Measurements from ENCODE around the gene TLK2.
"Not testable (repeated sequence)": the region's sequence is repeated elsewhere in the genome, so short reads cannot be mapped to it uniquely, and the experiment has no call there.

TLK2 gene

DNA sequence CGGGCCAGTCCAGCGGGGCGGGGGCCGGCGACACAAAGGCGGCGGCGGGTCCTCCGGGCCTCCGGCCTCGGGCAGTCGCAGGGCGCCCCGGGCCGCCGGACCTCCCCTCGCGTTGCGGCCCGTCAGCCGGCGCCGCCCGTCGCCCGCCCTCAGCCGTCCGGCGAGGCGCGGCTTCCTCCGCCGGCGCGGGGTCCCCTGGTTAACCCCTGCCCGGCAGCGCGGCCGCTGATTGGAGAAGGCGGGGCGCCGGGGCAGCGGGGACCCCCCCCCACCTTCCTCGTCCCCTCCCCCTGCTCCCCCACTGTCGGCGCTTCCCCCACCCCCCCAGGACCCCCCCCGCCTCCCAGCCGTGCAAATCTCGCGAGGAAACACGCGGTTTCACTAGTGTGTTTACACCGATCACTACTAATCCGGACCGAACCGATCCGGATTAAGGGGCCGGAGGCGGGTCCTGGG is at the start of gene TLK2:
Gene TLK2, plus strand, starts transcription at position 402 of the 456 bp plus-strand sequence. CDS start 2,301 bp downstream, outside the sequence.
- peak; percentile 11 for DNase-seq (ENCODE audit: low read depth)
- H3K4me3 ChIP-seq (ENCODE audit: low read depth, low read length), result peak within 1 kb of the TSS; percentile 66
- no peak for TF ChIP-seq CTCF (IDR thresholded peaks at IDR 0.05; ENCODE audit: control insufficient read depth, extremely low read depth, insufficient read depth)

- H3K4me3 ChIP-seq (ENCODE audit: low read depth, low read length); DNase-seq (ENCODE audit: low read depth): not testable (repeated sequence)
These were observed 43.4 kb upstream of the TLK2 start for GRCh38 chr17:62435251-62435650.

- DNase-seq (ENCODE audit: low read depth); H3K4me3 ChIP-seq (ENCODE audit: low read depth, low read length): not testable (repeated sequence)
These were observed 37.4 kb upstream of the TLK2 start for GRCh38 chr17:62441181-62441580.

GRCh38 chr17:62444063-62444462 is 34.6 kb upstream of the TLK2 start:
- H3K4me3 ChIP-seq (ENCODE audit: low read depth, low read length), result no peak overlapping the region
- TF ChIP-seq CTCF (IDR thresholded peaks at IDR 0.05; ENCODE audit: control insufficient read depth, extremely low read depth, insufficient read depth), result no peak
- no peak for DNase-seq (ENCODE audit: low read depth)

DNA sequence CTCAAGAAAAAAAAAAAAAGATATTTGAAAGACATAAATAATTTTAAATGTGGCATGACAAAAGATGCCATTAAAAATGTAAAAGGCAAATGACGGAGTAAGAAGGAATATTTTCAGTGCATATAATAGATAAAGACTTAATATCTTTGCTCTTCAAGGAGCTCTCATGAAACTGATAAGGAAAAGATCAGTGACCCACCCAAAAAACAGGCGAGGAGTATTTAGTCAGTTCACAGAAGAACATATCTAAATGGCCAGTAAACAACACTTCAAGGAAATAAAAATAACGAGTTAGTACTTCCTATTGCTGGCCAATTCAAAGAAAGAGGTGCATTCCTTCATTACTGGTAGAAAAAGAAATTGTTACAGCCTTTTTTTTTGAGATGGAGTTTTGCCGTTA is 32.8 kb upstream of the TLK2 start:
- H3K4me3 ChIP-seq (ENCODE audit: low read depth, low read length); DNase-seq (ENCODE audit: low read depth): not testable (repeated sequence)

DNA sequence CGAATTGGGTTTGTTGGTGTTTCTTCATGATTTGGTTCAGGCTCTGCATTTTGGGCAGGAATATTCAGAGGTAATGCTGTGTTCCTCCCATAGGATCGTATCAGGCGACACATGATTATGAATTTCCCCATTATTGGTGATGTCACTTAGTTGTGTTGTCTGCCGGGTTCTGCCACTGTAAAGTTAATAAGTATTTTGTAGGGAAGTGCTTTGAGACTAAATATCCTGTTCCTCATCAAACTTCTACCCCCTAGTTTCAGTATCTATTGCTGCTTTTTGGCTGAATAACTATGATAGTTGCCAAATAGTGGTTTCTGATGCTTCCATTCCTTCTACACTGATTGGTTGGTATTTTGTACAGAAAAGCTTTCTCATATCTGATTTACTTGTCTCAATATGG is 26.4 kb upstream of the TLK2 start:
- H3K4me3 ChIP-seq (ENCODE audit: low read depth, low read length); DNase-seq (ENCODE audit: low read depth): not testable (repeated sequence)

GRCh38 chr17:62453041-62453440 is 25.6 kb upstream of the TLK2 start:
- not testable (repeated sequence) for H3K4me3 ChIP-seq (ENCODE audit: low read depth, low read length); DNase-seq (ENCODE audit: low read depth)

DNA sequence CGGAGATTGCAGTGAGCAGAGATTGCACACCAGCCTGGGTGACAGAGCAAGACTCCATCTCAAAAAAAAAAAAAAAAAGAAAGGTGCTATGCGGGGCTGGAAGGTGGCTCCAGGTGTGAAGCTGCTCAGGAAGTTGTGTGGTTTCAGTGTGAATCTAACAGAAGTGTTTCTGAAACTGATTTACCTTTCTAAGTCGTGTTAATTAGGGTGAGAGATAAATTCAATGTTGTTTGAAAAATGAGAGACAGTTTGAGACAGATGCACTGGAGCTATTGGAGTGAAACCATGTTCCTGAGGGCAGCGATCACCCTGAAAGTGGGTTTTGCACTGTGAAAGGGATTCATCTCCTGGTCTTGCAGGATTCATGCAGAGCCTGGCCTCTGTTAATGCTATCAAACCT is 25.0 kb upstream of the TLK2 start:
- not testable (repeated sequence) for H3K4me3 ChIP-seq (ENCODE audit: low read depth, low read length)

DNA sequence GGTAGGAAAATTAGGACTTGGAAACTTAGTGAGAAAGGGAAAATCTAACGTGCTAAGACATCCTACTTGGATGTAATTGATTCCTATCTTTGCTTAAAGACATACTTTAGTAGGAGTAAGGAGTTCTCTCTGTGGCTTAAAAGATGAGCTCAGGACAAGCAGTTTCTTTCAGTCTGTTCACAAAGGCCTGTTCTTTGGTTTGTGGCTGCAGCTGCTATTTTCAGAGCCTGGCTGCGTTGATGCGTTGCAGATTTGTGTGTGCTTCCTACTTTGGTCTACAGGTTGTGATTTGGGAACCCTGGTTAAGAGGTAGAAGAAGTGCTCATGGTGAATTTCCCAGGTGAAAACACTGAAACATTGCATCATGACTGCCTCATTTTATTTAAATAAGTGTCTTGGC is 24.5 kb upstream of the TLK2 start:
- not testable (repeated sequence) for H3K4me3 ChIP-seq (ENCODE audit: low read depth, low read length); DNase-seq (ENCODE audit: low read depth)

More for the DNA sequence above, 25.0 kb upstream of the TLK2 start:
- DNase-seq (ENCODE audit: low read depth), result not testable (repeated sequence)

GRCh38 chr17:62456016-62456415 is 22.6 kb upstream of the TLK2 start:
- TF ChIP-seq CTCF (IDR thresholded peaks at IDR 0.05; ENCODE audit: control insufficient read depth, extremely low read depth, insufficient read depth), result no peak
- DNase-seq (ENCODE audit: low read depth), result no peak
- H3K4me3 ChIP-seq (ENCODE audit: low read depth, low read length), result no peak overlapping the region

- H3K4me3 ChIP-seq (ENCODE audit: low read depth, low read length); DNase-seq (ENCODE audit: low read depth): not testable (repeated sequence)
These were observed 20.1 kb upstream of the TLK2 start for GRCh38 chr17:62458483-62458882.

GRCh38 chr17:62464422-62464821 is 14.2 kb upstream of the TLK2 start:
- H3K4me3 ChIP-seq (ENCODE audit: low read depth, low read length); DNase-seq (ENCODE audit: low read depth): not testable (repeated sequence)

DNA sequence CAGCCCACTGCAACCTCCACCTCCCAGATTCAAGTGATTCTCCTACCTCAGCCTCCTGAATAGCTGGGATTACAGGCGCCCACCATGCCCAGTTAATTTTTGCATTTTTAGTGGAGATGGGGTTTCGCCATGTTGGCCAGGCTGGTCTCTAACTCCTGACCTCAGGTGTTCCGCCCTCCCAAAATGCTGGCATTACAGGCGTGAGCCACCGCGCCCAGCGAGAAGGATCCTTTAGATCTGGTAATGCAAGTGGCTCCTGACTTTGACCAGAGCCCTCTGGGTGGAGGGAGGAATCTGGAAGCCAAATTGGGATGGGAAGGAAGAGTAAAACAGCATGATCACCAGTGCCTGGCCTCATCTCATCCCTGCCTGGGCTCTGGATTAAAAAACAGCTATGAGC is 13.4 kb upstream of the TLK2 start:
- DNase-seq (ENCODE audit: low read depth); H3K4me3 ChIP-seq (ENCODE audit: low read depth, low read length): not testable (repeated sequence)

DNA sequence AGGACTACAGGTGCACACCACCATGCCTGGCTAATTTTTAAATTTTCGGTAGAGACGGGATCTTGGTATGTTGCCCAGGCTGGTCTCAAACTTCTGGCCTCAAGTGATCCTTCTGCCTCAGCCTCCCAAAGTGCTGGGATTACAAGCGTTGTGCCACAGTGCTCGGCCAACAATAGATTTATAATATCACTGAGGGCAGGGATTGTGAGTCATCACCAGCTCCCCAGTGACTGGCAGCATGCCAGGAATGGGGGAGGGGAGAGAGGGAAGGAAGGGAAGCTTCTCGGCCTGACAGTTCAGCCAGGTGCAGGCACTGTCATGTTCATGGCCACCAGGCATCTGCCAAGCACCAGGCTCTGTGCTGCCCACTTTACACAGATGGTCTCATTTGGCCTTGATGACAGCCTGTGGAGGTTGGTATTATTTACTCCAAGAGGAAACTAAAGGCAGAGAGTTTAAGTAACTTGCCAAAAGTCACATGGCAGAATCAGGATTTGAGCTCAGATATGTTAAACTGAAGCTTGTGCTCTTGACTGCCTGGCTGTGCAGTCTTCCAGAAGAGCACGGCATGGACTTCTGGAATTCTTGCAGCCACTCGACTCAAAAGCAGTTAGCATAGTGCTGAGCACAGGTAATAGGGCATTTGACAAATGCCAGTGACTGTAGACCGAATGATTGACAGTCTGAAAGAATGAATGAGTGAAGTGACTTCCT is 7.8 kb upstream of the TLK2 start:
- not testable (repeated sequence) for H3K4me3 ChIP-seq (ENCODE audit: low read depth, low read length)
- DNase-seq (ENCODE audit: low read depth), result peak; percentile 17

DNA sequence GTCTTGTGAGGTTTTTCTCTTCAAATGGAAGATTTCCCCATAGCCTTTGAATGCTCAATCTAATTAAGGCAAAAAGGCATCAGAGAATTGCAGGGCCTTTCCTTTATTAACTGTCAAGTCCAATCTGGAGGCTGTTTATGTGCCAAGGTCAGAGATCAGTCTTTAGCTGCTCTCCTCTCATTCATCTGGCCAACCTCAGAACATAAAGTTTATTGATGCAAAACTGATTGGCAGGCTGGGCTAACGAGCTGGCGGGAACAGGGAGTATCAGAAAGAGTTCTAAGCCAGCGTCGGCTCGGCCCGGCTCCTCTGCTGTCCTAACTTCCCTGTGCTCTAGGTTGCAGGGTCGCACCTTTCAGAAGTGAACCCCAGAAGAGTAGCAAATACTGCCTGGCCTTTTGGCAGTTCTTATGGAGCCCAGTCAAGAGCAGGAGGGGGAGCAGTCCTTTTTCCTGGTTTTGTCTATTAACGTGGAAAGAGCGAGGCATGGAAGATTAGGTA is 7.2 kb upstream of the TLK2 start:
- not testable (repeated sequence) for H3K4me3 ChIP-seq (ENCODE audit: low read depth, low read length); DNase-seq (ENCODE audit: low read depth)

All from LNCaP clone FGC (cell line).